Testis (tissue), 3 donors: Measurements from ENCODE around the gene OSBPL3. TPM values are rescaled to one million over a fixed set of nuclear protein-coding genes. Genes with fewer than 3 reads are reported as not detected.

ENCODE experiments used
- DNase-seq: peaks from one replicate; pipeline ENCODE4 v3.0.0-alpha.2; 2019
- H3K27ac ChIP-seq, 2 donors: fragments of 200-600 bp; sonication (generic); one replicate each; pipeline ENCODE4 v1.5.1; 2019
- H3K27me3 ChIP-seq: fragments of 200-600 bp; sonication (generic); one replicate; pipeline ENCODE4 v1.5.1; 2019
- H3K36me3 ChIP-seq: fragments of 200-600 bp; sonication (generic); one replicate; pipeline ENCODE4 v1.5.1; 2017; ENCODE audit warnings: low read depth; ENCODE audit errors: missing control alignments
- H3K4me1 ChIP-seq: fragments of 200-600 bp; sonication (generic); one replicate; pipeline ENCODE4 v1.5.1; 2019
- H3K4me3 ChIP-seq, 2 donors: fragments of 200-600 bp; sonication (generic); one replicate each; pipeline ENCODE4 v1.5.1; 2017 to 2019
- H3K9me3 ChIP-seq: fragments of 200-600 bp; sonication (generic); one replicate; pipeline ENCODE4 v1.5.1; 2017
- POLR2A ChIP-seq: fragments of 450-650 bp; IDR thresholded peaks from one replicate; pipeline ENCODE4 v1.6.1; 2017; ENCODE audit warnings: antibody characterized with exemption, mild to moderate bottlenecking, moderate library complexity
- WGBS, 2 donors: methylation state at CpG; one replicate each; pipeline ENCODE4 v1.1.5; 2018; 5-methylcytosine and 5-hydroxymethylcytosine counted together
- intact Hi-C: fragments of 100-400 bp; cut with DNase I; formaldehyde crosslinking; loops from one replicate; pipeline ENCODE4 v1.15.1; 2023; ENCODE audit warnings: low total_unique reads
- polyA plus RNA-seq: library from polyadenylated mRNA; stranded (reverse); fragments of 350-450 nt; fragmentation: Illumina TruSeq; extraction: RNeasy Lipid Tissue Mini Kit (QIAGEN cat#74804); gene quantifications from one replicate; pipeline ENCODE4 v1.2.3, GENCODE V29; 2014; ENCODE audit warnings: low read depth, low replicate concordance; ENCODE audit not compliant: insufficient read depth
- total RNA-seq, 2 donors: library from RNA; depleted of rRNA; stranded (reverse); fragments of >200 nt; gene quantifications; one replicate each; pipeline ENCODE4 v1.2.3, GENCODE V29; 2016
- TF ChIP-seq, protein P1 (sequence below), 3 experiments: fragments of 450-650 bp in 2 of 3; fragments of 200-600 bp in 1 of 3; sonication (generic) in 1 of 3; IDR thresholded peaks; one replicate each; pipeline ENCODE4 v1.5.1; 2016 to 2019; ENCODE audit warnings: antibody characterized with exemption in 3 of 3, mild to moderate bottlenecking in 2 of 3, moderate library complexity in 1 of 3

OSBPL3 gene
- total and polyA plus RNA-seq, 3 donors from 2014 or later = 5.6 to 9.4 (median 6.9) TPM

DNA sequence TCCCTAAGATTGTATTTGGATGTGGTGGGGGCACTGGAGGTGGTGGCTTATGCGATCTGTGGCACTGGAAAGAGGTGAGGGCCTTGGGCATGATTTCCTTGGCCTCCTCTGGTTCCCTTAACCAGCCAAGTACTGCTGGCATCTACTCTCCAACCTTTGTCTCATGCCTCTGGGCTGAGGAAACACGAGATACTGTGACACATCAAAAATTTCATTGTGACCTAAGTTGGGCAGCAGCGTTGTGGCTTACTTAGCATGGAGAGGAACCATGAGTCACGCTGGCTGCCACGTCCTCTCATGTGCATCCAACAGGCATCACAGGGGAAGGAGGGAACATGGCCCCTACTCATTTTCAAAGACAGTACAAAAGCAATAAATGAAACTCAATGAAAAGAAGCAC, 193.0 kb downstream of the OSBPL3 start:
- 85 to 89% methylated on average over 5 of the region's 5 CpGs for WGBS, 2 donors
- Histone ChIP-seq H3K36me3 (no peaks in the 10 kb centered on the region), H3K9me3 (no peaks in the 10 kb centered on the region), H3K4me1 (no peaks in the 10 kb centered on the region), H3K4me3 (no peak overlapping the region), H3K27ac (no peak overlapping the region), H3K27me3 (no peaks in the 10 kb centered on the region)
- intact Hi-C loops = no loop called here
- no peak for DNase-seq
- TF ChIP-seq, protein P1, sequence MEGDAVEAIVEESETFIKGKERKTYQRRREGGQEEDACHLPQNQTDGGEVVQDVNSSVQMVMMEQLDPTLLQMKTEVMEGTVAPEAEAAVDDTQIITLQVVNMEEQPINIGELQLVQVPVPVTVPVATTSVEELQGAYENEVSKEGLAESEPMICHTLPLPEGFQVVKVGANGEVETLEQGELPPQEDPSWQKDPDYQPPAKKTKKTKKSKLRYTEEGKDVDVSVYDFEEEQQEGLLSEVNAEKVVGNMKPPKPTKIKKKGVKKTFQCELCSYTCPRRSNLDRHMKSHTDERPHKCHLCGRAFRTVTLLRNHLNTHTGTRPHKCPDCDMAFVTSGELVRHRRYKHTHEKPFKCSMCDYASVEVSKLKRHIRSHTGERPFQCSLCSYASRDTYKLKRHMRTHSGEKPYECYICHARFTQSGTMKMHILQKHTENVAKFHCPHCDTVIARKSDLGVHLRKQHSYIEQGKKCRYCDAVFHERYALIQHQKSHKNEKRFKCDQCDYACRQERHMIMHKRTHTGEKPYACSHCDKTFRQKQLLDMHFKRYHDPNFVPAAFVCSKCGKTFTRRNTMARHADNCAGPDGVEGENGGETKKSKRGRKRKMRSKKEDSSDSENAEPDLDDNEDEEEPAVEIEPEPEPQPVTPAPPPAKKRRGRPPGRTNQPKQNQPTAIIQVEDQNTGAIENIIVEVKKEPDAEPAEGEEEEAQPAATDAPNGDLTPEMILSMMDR (IDR thresholded peaks at IDR 0.05) = no peak
- TF ChIP-seq POLR2A = no peak

DNA sequence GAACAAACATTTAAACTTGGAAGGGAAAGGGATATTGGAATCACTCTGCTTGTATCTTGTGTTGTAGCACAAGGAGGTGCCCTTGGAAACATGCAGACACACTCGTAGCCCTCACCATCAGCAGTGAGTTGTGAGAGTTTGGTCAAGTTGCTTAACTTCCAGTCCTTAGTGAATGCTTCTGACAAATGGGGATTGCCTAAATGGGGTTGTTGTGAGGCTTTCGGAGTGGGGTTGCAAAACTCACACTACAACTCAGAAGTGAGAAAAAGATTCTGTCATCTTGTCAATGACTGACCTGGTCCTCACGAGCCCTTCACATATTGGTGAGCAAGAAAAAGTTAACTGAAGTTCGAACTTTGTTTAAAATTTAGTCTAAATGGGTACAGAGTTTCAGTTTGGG, 193.7 kb downstream of the OSBPL3 start:
- intact Hi-C loops = no loop called here
- DNase-seq = no peak
- TF ChIP-seq POLR2A = no peak
- TF ChIP-seq, protein P1 (IDR thresholded peaks at IDR 0.05) = no peak
- 76 to 89% methylated on average over 4 of the region's 4 CpGs for WGBS, 2 donors
- H3K36me3 ChIP-seq = no peaks in the 10 kb centered on the region
- no peaks in the 10 kb centered on the region for H3K4me1 ChIP-seq
- no peak overlapping the region for H3K27ac ChIP-seq
- H3K4me3 ChIP-seq = no peak overlapping the region
- no peaks in the 10 kb centered on the region for H3K27me3 ChIP-seq
- H3K9me3 ChIP-seq = no peaks in the 10 kb centered on the region

DNA sequence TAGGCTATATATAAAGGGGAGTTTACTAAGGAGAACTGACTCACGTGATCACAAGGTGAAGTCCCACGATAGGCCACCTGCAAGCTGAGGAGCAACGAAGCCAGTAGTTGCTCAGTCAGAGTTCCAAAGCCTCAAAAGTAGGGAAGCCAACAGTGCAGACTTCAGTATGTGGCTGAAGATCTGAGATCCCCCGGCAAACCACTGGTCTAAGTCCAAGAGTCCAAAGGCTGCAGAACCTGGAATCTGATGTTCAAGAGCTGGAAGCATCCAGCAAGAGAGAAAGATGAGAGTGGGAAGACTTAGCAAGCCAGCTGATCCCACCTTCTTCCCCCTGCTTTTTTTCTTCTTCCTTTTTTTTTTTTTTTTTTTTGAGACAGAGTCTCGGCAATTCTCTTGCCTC, 195.7 kb downstream of the OSBPL3 start:
- intact Hi-C loops = no loop called here
- H3K4me1 ChIP-seq = no peaks in the 10 kb centered on the region
- H3K27me3 ChIP-seq = no peaks in the 10 kb centered on the region
- no peak overlapping the region for H3K27ac ChIP-seq
- no peak overlapping the region for H3K4me3 ChIP-seq
- no peaks in the 10 kb centered on the region for H3K36me3 ChIP-seq
- DNase-seq = no peak
- no peaks in the 10 kb centered on the region for H3K9me3 ChIP-seq
- WGBS, 2 donors = 85 to 95% methylated on average over 5 of the region's 5 CpGs
- TF ChIP-seq POLR2A = no peak
- TF ChIP-seq, protein P1 (IDR thresholded peaks at IDR 0.05) = no peak

DNA sequence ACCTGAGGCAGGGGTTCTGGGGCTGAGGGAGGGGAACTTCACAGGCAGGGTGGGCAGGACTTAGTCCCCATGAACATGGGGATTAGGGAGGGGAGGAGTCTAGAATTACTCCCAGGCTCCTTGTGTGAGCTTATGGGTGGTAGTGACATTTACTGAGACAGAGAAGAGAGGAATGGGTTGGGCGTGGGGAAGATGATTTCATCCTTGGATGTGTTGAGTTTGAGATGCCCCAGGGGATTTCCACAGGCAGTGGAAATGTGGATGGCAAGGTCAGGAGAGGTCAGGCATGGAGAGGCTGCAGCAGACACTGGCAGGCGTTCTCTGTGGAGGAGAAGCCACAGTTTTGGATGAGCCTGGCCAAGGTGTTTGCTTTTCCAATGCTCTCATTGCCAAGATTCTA, 196.3 kb downstream of the OSBPL3 start:
- TF ChIP-seq, protein P1 (IDR thresholded peaks at IDR 0.05) = no peak
- no peak for TF ChIP-seq POLR2A
- Histone ChIP-seq H3K4me1 (no peaks in the 10 kb centered on the region), H3K27me3 (no peaks in the 10 kb centered on the region), H3K36me3 (no peaks in the 10 kb centered on the region), H3K9me3 (no peaks in the 10 kb centered on the region), H3K27ac (no peak overlapping the region), H3K4me3 (no peak overlapping the region)
- 89 to 94% methylated on average over 2 of the region's 2 CpGs for WGBS, 2 donors
- intact Hi-C loops = no loop called here
- no peak for DNase-seq

DNA sequence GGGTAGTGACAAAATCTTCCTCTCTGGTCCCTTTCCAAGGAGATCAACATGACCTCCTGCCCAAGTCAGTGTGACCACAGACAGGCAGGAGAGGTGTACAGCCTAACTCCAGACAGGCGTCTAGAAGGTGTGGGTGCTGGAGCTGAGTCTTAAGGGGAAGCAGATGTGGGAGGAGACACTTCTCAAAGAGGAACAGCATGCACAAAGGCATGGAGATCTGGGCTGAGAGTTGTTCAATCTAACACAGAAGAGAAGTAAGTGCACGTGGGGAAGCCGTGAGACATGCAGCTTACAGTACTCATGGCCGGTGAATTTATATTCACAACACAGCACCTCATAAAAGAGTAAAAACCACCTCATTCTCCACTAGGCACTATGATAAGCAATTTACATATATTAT, 198.9 kb downstream of the OSBPL3 start:
- no peak overlapping the region for H3K27ac ChIP-seq
- no peaks in the 10 kb centered on the region for H3K36me3 ChIP-seq
- DNase-seq = no peak
- 85 to 86% methylated on average over 4 of the region's 4 CpGs for WGBS, 2 donors
- no peak for TF ChIP-seq POLR2A
- TF ChIP-seq, protein P1 (IDR thresholded peaks at IDR 0.05) = no peak
- H3K4me3 ChIP-seq = no peak overlapping the region
- intact Hi-C loops = no loop called here
- no peaks in the 10 kb centered on the region for H3K4me1 ChIP-seq
- H3K27me3 ChIP-seq = no peaks in the 10 kb centered on the region
- no peaks in the 10 kb centered on the region for H3K9me3 ChIP-seq
